Sciatic nerve (tissue), 2 donors: ENCODE results near the gene C20orf144. TPM values are rescaled to one million over a fixed set of nuclear protein-coding genes. Genes with fewer than 3 reads are reported as not detected.

ENCODE experiments used
- ATAC-seq: fragments of 200-7000 bp; cut with Tn5 transposase; one replicate; pipeline ENCODE4 v1.9.1; 2020; ENCODE audit warnings: mild to moderate bottlenecking, moderate library complexity
- DNase-seq: peaks from one replicate; pipeline ENCODE4 v3.0.0-alpha.2; 2020; ENCODE audit warnings: low spot score
- intact Hi-C: fragments of 100-400 bp; cut with DNase I; formaldehyde crosslinking; loops from one replicate; pipeline ENCODE4 v1.14.2; 2022
- total RNA-seq: library from RNA; stranded (reverse); fragmentation: NEBNext Ultra II Directional; extraction: Animal tissue kit (Norgen Biotek cat#: 25700); gene quantifications from one replicate; pipeline ENCODE4 v1.2.1, GENCODE V29; 2021
- donor health status: DM: no; HTN: no; CAD: no.
- donor health status: DM: no; HTN: no; CAD: no.

Gene C20orf144
- total RNA-seq, 1 donor from 2014 or later = not detected

DNA sequence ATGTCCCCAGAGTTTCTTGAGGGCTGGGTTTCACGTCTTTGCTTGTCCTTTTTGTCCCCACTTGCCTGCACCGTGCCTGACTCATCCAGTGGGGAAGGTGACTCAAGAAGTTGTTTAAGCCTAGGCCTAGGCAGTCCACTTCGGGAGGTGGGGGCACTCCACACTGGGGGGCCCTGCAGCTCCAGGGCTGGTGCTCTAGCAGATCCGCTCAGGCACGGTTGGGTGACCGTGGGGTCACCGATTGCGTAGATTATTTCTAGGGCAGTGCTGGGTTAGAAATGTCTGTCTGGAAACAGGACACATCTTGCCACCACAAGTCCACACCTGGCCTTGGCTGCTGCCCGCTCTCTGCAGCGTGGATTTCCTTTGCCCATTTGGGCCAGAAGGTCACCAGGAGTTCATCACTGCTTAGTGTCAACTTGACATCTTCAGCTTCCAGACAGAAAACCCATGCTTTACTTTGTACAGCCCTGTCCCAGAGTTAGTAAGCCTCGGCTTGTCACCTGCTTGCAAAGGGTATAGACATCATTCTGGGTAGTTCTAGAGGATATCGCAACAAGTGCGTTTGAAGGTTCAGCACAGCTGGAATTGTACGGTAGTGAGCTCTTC, 13.6 kb upstream of the C20orf144 start:
- ATAC-seq = no peak
- DNase-seq = no peak
- intact Hi-C loops = no loop called here

GRCh38 chr20:33649201-33649681, 12.9 kb upstream of the C20orf144 start:
- peak; percentile 59 for DNase-seq
- ATAC-seq = peak; percentile 39
- intact Hi-C loops = no loop called here

DNA sequence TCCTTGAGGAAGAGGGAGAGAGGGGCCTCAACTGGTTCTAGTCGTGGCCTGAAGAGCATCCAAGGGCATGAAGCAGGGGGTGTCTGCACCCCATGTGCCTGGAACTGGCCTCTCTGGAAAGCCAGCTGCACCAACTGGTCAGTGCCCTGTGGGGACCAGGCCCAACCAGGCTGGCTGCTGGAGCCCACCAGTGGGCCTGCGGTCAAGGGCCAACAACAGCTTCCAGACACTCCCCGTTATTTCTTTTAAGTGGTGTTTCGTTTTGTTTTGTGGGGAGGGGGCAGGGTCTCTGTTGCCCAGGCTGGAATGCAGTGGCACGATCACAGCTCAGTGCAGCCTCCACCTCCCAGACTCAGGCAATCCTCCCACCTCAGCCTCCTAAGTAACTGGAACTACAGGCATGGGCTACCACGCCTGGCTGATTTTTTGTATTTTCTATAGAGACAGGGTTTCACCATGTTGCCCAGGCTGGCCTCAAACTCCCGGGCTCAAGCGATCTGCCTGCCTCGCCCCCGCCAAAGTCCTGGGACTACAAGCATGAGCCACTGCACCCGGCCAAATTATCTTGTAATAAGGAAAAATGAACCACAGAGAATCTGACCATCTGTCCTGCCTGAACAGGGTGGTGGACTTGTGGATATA, 11.9 kb upstream of the C20orf144 start:
- ATAC-seq (no peak), DNase-seq (no peak)

DNA sequence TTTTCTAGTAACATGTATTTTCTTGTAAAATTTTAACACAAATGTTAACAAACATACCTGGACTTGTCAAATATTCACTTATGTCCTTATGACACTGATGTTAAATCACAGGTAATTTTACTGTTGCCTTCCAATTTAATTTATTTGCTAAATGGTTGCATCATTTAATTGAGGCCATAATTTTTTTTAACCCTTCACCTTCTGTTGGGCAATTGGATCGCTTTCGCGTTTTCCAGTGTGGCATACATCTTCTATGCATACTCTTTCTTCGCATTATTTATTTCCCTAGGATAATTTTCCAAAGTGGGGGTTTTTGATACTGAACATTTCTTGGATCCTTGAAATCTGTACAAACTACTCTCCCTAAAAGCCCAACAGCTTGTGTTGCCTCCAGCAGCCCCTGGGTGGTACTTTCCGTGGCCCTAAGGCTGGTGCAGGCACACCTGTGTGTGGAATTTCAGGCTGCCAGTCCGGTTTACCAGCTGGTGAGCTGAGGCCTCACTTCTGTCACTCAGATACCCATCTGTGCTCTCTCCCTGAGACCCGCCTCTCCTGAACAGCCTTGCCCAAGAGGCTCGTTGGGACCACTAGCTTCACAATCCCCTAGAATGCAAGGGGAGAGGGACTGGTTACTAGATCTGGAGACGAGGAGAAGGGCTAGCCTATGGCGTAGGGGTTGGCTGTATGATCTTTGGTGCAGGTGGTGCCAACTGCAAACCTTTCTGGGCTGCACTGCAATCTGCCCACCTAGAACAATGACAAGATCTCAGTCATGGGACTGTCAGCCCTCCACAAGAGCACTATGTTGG, 11.2 kb upstream of the C20orf144 start:
- DNase-seq (no peak), ATAC-seq (no peak)
- intact Hi-C loops = no loop called here

More for the DNA sequence above, 11.9 kb upstream of the C20orf144 start:
- intact Hi-C loops = no loop called here

DNA sequence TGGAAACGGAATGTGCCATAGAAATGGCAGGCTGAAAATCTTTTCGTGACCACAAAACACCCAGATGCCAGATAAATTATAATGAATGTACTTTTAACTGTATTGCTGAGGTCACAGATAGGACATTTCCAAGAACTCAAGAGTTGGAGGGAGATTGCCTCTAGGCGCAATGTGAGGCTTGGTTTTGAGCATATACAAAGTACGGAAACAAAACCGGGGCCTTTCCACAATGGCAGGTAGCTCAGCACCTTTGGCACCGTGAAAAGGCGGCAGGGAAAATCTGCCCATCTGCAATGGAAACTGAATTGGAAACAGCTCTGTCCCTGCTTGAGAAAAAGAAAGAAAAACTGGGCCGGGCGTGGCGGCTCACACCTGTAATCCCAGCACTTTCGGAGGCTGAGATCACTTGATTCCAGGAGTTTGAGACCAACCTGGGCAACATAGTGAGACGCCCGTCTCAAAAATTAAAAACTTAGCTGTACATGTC, 10.5 kb upstream of the C20orf144 start:
- no peak for ATAC-seq
- DNase-seq = no peak
- intact Hi-C loops = no loop called here

GRCh38 chr20:33653218-33653899, 8.8 kb upstream of the C20orf144 start:
- peak; percentile 75 for ATAC-seq
- no peak for DNase-seq
- intact Hi-C loops = no loop called here

- no peak for DNase-seq
- intact Hi-C loops = no loop called here
- no peak for ATAC-seq
These were observed 8.1 kb upstream of the C20orf144 start for GRCh38 chr20:33653900-33654596.

- DNase-seq = no peak
- no peak for ATAC-seq
- intact Hi-C loops = no loop called here
These were observed 7.4 kb upstream of the C20orf144 start for GRCh38 chr20:33654680-33655161.

- DNase-seq (no peak), ATAC-seq (no peak)
- intact Hi-C loops = no loop called here
These were observed 7.0 kb upstream of the C20orf144 start for GRCh38 chr20:33655164-33655563.

GRCh38 chr20:33656010-33656782, 5.9 kb upstream of the C20orf144 start:
- ATAC-seq = no peak
- no peak for DNase-seq
- intact Hi-C loops = no loop called here

DNA sequence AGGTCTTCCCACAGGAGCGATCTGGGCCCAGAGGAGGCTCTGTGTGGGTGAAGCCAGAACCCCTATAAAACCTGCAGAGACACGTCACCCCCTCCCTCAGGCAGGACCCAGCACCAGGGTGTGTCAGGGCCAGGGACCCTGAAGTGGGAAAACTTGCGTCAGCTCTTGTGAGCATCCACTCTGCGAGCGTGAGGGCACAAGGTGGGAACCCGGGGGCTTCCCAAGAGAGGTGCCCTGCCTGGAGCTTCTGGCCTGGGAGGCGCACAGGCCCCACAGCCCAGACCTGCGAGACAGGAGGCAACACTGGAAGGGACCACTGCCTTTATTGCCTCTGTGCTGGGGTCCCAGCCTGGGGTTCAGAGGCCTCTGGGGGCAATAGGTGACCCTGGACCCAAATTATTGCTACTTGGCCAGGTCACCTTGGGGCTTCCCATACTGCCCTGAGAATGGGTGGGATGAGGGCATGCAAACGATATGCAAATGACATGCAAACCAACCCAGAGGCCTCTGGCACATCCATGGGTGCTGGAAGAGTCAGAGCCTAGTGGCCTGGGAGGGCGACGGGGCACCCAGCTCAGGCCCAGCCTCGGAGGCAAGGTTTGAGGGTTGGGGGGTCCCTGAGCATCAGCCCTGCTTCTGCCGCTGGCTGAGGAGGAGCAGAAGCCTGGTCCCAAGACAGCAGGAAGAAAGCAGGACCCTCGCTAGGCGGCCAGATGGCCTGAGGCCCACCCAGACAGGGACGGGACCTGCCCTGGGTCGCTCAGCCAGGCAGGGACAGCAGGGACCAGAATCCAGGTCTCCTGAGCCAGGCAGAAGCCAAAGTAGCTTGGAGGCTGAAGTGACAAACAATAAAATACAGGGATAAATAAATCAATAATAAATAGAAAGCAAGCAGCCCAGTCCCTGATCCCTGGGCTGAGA, 5.1 kb upstream of the C20orf144 start:
- DNase-seq (no peak), ATAC-seq (no peak)
- intact Hi-C loops = no loop called here

- DNase-seq (no peak), ATAC-seq (no peak)
- intact Hi-C loops = no loop called here
These were observed 4.4 kb upstream of the C20orf144 start for GRCh38 chr20:33657704-33658095.

DNA sequence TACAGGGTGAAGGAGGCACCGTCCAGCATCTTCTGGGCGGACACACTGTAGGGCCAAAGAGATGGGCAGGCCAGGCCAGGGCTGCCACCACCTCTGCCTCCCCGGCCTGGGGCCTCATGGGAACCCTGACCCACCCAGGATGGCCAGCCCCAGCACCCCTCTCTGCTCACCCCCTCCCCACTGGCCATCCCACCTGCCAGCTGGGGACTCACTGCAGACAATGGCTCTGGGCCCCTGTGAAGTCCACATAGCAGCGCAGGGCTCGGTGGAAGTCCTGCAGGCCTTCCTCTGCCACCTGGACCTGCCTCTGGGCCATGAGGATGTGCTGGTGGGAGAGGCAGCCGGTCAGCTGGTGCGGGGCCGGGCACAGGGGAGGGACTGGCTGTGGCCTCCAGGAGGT, 3.6 kb upstream of the C20orf144 start:
- ATAC-seq (no peak), DNase-seq (no peak)
- intact Hi-C loops = no loop called here

DNA sequence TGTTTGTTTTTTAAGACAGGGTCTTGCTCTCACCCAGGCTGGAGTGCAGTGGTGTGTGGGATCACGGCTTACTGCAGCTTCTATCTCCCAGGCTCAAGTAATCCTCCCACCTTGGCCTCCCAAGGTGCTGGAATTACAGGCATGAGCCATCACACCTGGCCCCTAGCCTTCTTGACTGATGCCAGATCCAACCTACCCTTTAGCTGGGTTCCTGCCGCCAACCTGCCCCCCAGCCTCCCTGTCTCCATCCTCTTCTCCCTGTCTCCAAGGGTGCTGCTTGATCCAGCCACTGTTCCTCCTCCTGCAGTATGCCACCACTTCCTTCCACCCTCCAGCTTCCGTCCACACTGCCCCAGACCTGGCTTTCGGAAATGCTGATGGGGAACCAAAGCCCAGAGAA, 3.2 kb upstream of the C20orf144 start:
- no peak for DNase-seq
- no peak for ATAC-seq
- intact Hi-C loops = no loop called here

GRCh38 chr20:33659341-33660034, 2.6 kb upstream of the C20orf144 start:
- ATAC-seq (no peak), DNase-seq (no peak)
- intact Hi-C loops = loop anchor here (10.0 kb wide), 1 partner anchor 205 kb away; no protein-coding TSS in a partner anchor

DNA sequence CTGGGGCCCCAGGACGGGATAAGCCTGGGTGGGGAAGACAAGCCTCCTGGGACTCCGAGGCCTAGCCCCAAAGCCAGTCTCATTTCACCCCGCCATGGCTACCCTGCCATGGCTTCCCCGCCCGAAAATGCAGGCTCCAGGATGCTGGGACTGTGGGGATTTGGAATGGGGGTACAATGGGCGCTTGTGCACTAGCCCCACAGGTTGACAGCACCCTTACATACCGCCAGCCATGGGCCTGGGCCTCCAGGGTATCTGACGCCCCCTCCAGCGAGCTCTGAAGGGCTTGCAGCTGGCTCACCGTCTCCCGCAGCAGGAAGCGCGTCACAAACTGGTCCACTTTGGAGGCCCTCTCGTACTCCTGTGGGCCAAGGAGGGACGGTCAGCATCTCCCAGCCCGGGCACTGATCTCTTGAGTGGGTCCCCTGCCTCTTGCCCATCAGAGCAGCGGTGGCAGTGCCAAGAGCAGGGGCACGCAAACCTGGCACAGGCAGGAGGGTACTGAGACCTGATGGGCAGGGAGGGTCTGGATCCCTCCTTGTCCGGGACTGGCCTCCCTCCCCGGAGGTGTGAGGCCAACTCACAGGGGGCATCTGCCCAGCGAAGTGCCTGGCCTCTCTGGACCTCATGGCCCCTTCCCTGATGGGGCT, 2.0 kb upstream of the C20orf144 start:
- ATAC-seq (no peak), DNase-seq (no peak)
- intact Hi-C loops = loop anchor here (10.0 kb wide), 1 partner anchor 205 kb away; no protein-coding TSS in a partner anchor
